ENCODE results near the gene CERK.
A peak's percentile ranks its signal among the peaks of the same experiment; 100 is the strongest.
"Not testable (repeated sequence)": the region's sequence is repeated elsewhere in the genome, so short reads cannot be mapped to it uniquely, and the experiment has no call there.

CERK gene

DNA sequence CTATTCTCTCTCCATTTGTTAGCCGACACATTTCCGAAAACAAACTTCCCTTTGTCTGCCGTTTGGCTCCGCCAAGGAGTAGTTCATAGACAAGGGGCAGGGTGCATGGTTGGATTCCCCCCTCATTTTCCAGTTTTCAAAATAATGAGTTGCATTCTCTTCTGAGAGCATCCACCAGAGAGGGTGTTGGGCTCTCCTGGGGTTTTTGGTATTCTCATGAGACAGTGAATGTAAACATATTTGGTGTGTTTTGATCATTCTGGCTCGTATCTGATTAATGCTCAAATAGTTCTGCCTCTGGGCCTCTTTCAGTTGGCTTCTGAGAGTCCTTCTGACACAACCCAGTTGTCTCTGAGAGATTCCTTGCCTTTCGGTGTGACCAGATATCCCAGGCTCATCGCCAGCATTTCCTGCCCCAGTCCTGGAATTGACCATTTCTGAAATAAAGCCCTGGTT is 96.2 kb downstream of the CERK start:
- no peak for DNase-seq

DNA sequence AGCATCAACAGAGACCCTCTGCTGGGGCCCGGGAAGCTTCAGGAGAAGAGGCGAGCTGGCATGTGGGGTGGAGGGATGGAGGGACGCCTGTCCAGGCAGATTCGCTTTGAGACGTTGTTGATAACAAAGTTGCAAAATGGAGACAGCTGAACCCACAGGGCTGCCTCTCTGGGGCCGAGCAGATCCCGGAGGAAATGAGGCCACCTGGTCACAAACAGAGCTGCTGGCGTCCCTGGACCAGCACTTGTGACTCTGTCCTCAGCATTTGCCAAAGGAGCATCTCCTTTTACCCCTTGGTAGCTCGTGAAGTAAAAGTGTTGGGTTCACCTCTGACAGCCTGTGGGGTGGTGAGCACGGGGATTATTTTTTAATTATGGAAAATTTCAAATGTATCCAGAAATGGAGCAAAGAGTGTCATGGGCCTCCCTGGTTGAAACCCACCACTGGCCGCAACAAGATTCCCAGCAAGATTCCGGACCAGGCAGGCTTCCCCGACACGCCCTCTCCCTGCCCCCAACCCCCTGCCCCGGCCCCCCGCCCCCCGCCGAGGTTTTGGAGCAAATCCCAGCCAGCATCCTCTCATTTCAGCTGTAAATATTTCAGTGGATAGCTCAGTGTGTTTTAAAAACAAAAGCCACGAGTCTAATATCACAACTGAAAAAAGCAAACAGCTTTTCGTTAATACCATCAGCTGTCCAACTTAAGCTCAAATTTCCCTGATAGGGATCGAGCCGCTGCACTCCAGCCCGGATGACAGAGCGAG is 97.6 kb downstream of the CERK start:
- DNase-seq = no peak

DNA sequence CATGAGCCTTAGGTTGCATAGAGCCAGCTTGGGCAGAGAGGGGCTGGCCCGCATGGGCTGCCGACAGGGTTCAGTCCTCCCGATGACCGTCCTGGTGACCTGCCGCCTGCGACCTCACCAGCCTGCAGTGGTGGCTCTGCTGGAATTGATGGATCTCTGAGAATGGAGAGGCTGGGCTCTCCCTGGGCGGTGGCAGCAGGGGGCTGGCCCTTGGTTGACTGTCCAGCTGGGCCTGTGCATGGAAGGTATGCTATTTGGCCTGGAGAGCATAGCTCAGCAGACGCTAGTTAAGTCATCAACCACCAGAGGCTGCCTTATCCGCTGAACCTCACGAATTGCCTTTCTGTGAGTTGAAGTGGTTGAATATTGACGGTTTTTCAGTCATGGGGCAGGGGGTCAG is 98.2 kb downstream of the CERK start:
- no peak for DNase-seq

DNA sequence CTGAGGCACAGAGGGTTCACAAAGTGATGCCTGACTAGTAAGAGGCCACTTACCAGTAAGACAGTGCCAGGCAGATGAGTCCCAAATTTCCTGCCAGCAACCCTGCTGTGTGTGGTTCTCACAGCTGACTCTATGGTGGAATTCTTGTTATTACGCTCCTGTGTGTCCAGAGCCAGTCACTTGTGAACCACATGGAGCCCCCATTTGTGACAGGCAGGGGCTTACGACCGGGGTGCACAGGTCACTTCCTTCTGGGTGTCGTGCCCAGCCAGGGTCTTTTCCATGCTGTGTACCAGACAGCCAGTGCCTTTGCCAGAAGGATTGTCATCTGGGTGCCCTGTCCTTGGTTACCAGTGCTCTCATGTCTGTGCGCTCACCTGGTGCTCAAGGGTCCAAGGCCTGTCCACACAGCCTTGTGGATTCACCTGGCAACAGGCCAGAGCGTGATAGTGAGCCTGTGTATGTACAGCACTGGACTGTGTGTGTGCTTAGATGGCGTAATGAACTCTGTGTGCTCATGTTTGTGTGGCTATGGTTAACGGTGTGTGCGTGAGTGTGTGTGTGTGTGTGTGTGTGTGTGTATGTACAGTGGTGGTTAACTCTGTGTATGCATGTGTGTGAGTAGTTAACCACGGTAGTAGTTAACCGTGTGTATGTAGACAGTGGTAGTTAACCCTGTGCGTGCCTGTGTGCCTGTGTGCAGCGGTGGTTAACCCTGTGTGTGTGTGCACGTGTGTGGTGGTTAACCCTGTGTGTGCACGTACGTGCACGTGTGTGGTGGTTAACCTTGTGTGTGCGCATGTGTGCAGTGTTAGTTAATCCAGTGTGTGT is 99.2 kb downstream of the CERK start:
- peak in 2 of 3 experiments; percentile 19 to 74 for DNase-seq

DNA sequence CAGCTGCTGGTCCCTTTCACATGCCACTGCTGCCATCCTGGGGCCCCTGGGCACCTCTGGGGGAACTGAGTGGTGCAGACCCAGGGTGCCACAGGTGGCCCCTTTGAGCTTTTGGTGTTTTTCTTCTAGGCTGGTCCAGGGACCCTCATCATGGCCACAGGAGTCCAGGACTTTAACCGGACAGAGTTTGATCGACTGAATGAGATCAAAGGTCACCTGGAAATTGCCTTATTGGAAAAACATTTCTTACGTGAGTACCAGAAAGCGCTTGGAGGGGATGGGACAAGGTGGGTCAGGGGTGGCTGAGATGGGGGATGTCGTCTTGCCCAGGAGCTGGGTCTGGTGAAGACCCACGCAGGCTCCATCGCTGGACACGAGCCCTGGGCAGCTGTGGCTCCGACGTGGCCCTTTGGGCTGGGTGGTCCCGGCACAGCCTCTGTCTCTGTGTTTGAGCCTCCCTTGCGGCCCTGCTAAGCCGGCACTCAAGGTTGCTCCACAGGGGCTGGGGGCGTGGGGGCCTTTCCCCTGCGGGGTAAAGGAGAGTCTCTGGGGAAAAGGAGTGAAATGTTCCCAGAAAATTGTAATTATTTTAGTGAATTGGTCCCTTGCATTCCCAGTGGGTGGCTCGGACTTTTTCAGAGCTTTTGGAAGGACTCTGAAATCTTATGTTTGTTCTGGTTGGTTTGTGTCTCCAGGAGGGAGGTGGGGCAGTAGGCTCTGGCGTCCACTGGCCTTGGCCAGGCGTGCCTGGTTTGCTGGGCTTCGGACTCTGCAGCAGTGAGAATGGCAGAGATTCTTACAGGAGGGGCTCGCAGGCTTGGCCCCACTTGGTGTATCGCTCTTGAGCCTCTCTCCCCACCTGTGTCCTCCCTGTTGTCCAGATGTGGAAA is 100.1 kb downstream of the CERK start:
- no peak for DNase-seq

DNA sequence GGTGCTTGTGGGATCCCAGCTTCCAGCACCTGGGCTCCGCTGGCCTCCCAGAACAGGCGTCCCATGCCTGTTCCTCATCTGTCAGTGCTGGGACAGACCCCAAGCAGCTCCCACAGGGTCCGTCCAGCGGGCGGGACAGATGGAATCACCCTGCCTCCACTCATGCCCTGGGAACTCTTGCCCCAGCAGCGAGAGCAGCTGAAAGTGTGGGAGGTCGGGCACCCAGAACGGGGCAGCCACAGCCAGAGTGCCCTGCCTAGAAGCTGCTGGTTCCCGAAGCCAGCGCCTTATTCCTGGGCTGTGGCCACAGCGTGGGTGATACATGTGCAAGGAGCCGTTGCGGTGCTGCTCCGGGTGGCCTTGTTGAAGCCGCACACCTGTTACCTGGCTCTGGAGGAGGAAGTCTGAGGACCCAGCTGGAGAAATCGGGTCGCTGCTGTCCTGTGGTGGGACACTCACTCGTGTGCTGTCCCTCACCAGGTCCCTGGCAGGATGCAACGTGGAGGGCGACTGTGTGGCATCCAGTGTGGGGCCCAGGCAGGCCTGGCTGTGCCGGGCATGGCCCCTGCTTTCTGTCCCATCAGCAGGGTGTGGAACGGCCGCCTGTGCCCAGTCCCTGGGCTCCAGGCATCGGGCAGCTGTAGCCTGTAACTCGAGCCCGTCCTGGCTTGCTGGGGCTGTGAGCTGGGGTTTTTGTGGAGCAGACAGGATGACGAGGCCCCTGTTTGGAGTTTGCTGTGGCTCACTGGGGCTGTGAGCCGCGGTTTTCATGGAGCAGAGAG is 101.6 kb downstream of the CERK start:
- no peak for DNase-seq

DNA sequence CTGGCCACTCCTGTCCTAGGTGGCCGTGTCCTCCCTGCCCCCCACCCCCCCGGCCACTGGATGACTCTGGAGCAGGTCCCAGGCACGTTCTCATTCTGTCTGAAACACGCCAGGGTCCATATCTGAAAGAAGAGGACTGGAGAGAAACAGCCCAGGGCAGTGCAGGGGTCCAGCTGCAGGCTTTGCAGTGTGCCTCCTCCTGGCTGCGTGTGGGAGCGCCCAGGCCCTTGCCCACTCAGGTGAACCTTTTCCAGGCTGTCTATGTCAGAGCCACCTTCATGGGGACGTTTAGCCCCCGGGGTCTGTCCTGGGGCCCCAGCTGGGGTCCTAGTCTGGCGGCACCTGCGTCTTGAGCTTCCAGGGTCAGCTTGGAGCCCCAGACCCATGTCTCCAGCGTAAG is 102.3 kb downstream of the CERK start:
- DNase-seq = no peak

DNA sequence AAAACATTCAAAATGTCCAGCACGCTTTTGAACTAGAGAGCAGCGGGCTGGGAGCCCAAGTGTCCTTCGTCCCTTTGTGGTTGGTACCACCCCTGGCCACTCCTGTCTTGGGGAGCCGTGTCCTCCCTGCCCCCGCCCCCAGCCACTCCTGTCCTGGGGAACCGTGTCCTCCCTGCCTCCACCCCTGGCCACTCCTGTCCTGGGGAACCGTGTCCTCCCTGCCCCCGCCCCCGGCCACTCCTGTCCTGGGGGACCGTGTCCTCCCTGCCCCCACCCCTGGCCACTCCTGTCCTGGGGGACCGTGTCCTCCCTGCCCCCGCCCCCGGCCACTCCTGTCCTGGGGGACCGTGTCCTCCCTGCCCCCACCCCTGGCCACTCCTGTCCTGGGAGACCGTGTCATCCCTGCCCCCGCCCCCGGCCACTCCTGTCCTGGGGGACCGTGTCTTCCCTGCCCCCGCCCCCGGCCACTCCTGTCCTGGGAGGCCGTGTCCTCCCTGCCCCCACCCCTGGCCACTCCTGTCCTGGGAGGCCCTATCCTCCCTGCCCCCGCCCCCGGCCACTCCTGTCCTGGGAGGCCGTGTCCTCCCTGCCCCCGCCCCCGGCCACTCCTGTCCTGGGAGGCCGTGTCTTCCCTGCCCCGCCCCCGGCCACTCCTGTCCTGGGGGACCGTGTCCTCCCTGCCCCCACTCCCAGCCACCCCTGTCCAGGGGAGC is 102.9 kb downstream of the CERK start:
- not testable (repeated sequence) for DNase-seq
